ENCODE data around the gene TDRD10. TPM values are rescaled to one million over a fixed set of nuclear protein-coding genes. Genes with fewer than 3 reads are reported as not detected.
"Not testable (repeated sequence)": the region's sequence is repeated elsewhere in the genome, so short reads cannot be mapped to it uniquely, and the experiment has no call there.

The TDRD10 gene
- total RNA-seq, 1 experiment from 2014 or later: not detected

- H3K36me3 ChIP-seq (ENCODE audit: low read depth, low read length): no peaks in the 10 kb centered on the region
- H3K79me2 ChIP-seq (ENCODE audit: low read length): no peaks in the 10 kb centered on the region
- TF ChIP-seq CTCF (conservative IDR thresholded peaks at IDR 0.05; ENCODE audit: low read depth, low read length): no peak
- no peak for TF ChIP-seq EZH2phosphoT487 (IDR thresholded peaks at IDR 0.05; ENCODE audit: borderline replicate concordance, low read length)
- TF ChIP-seq EZH2 (IDR thresholded peaks at IDR 0.05; ENCODE audit: low read length, unreplicated experiment): no peak
- H3F3A ChIP-seq (ENCODE audit: low read length, unreplicated experiment): no peaks in the 10 kb centered on the region
- BruUV-seq (replicated peaks): no TSS peak
- H3K27ac ChIP-seq (ENCODE audit: low read length): no peak overlapping the region
- no peaks in the 10 kb centered on the region for H4K20me1 ChIP-seq (ENCODE audit: low read length)
- ChIA-PET CTCF (no interaction called here), POLR2A (ENCODE audit: unreplicated experiment) (no interaction called here)
- H3K4me3 ChIP-seq (ENCODE audit: low read length): no peak overlapping the region
- H3K9ac ChIP-seq (ENCODE audit: low read length): no peak overlapping the region
- no peak overlapping the region for H2AFZ ChIP-seq (ENCODE audit: low read length)
- no peak overlapping the region for H3K4me2 ChIP-seq (ENCODE audit: low read length)
- DNase-seq: no peak
- no peaks in the 10 kb centered on the region for H3K9me2 ChIP-seq (replicated peaks; ENCODE audit: low read length)
- H3K9me3 ChIP-seq (ENCODE audit: low read length): no peaks in the 10 kb centered on the region
- ATAC-seq: no peak
- intact Hi-C loops (cut with micrococcal nuclease): no loop called here
- H3K4me1 ChIP-seq (ENCODE audit: insufficient read depth, low read length): peaks cover 7% of the 10 kb centered on the region; the same call in 1 of the 2 replicates
- H3K27me3 ChIP-seq (ENCODE audit: low read length): peaks cover 20% of the 10 kb centered on the region
These were observed 16.0 kb upstream of the TDRD10 start for GRCh38 chr1:154485910-154486496.

GRCh38 chr1:154486756-154487155 lies 15.3 kb upstream of the TDRD10 start:
- H3K27me3 ChIP-seq (ENCODE audit: low read length): peaks cover 27% of the 10 kb centered on the region
- H3K9me3 ChIP-seq (ENCODE audit: low read length); H3K27ac ChIP-seq (ENCODE audit: low read length); H3F3A ChIP-seq (ENCODE audit: low read length, unreplicated experiment); intact Hi-C loops (cut with micrococcal nuclease); H4K20me1 ChIP-seq (ENCODE audit: low read length); H3K79me2 ChIP-seq (ENCODE audit: low read length); BruUV-seq (replicated peaks); DNase-seq; H3K4me3 ChIP-seq (ENCODE audit: low read length); POLR2A ChIA-PET (ENCODE audit: unreplicated experiment); H3K4me1 ChIP-seq (ENCODE audit: insufficient read depth, low read length); H3K9me2 ChIP-seq (replicated peaks; ENCODE audit: low read length); ATAC-seq; H3K4me2 ChIP-seq (ENCODE audit: low read length); H2AFZ ChIP-seq (ENCODE audit: low read length); H3K9ac ChIP-seq (ENCODE audit: low read length); H3K36me3 ChIP-seq (ENCODE audit: low read depth, low read length); CTCF ChIA-PET: not testable (repeated sequence)

GRCh38 chr1:154488922-154489321 lies 13.1 kb upstream of the TDRD10 start:
- no peaks in the 10 kb centered on the region for H4K20me1 ChIP-seq (ENCODE audit: low read length)
- intact Hi-C loops (cut with micrococcal nuclease): no loop called here
- H3K9me2 ChIP-seq (replicated peaks; ENCODE audit: low read length): no peaks in the 10 kb centered on the region
- ATAC-seq (no peak), DNase-seq (no peak)
- no peak overlapping the region for H2AFZ ChIP-seq (ENCODE audit: low read length)
- ChIA-PET POLR2A (ENCODE audit: unreplicated experiment) (no interaction called here), CTCF (no interaction called here)
- H3K9me3 ChIP-seq (ENCODE audit: low read length): no peaks in the 10 kb centered on the region
- no peak overlapping the region for H3K4me2 ChIP-seq (ENCODE audit: low read length)
- H3K27me3 ChIP-seq (ENCODE audit: low read length): peaks cover 49% of the 10 kb centered on the region
- H3K79me2 ChIP-seq (ENCODE audit: low read length): no peaks in the 10 kb centered on the region
- H3F3A ChIP-seq (ENCODE audit: low read length, unreplicated experiment): no peaks in the 10 kb centered on the region
- BruUV-seq (replicated peaks): no TSS peak
- H3K4me3 ChIP-seq (ENCODE audit: low read length): no peak overlapping the region
- no peak overlapping the region for H3K9ac ChIP-seq (ENCODE audit: low read length)
- H3K27ac ChIP-seq (ENCODE audit: low read length): no peak overlapping the region
- peaks cover 7% of the 10 kb centered on the region; the same call in 1 of the 2 replicates for H3K4me1 ChIP-seq (ENCODE audit: insufficient read depth, low read length)
- H3K36me3 ChIP-seq (ENCODE audit: low read depth, low read length): no peaks in the 10 kb centered on the region
- TF ChIP-seq CTCF (conservative IDR thresholded peaks at IDR 0.05; ENCODE audit: low read depth, low read length) (no peak), EZH2 (IDR thresholded peaks at IDR 0.05; ENCODE audit: low read length, unreplicated experiment) (no peak), EZH2phosphoT487 (IDR thresholded peaks at IDR 0.05; ENCODE audit: borderline replicate concordance, low read length) (no peak)
